NCI-H510A (cell line): ENCODE measurements around the gene NOP16.

Experiments used
- DNase-seq: peaks from one replicate; lab custom pipeline; 2025; lab: John Stamatoyannopoulos, UW

NOP16 gene

DNA sequence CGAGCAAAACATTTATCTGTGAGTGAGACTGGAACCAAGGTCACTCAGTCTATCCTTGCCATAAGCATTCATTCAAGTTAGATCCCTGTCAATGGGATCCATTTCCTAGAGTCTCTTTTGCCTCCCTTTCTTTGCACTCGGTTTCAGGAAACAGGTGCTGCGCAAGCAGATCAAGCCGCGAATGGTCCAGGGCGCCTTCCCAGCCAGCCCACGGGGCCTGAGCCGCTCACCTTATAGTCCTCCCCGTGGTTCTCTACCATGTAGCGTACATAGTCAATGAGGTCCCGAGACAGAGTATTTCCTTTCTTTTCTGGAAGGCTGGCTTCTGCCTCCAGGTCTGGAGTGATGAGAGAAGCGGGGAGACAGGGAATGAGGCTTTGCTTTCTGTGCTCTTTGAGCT lies 3.4 kb downstream of the NOP16 start:
- DNase-seq, result no peak

DNA sequence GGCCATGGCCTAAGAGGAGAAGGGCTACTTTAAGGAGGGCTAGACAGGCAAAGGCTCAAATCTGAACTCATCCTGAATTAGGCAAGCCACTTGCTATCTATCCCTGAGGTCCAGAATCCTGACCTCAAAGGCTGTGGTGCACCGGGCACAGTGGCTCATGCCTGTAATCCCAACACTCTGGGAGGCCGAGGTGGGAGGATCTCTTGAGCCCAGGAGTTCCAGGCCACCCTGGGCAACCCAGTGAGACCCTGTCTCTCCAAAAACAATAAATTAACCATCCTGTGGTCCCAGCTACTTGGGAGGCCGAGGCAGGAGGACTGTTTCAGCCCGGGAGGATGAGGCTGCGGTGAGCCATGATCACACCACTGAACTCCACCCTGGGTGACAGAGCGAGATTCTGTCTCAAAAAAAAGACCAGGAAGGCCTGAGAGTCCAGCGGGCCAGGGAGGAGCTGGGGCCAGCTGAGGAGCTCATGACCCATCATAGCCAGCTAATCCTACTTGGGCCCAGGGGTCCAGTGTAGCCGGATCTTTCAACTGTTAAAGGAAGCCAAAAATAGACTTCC lies 4.0 kb downstream of the NOP16 start:
- no peak for DNase-seq

DNA sequence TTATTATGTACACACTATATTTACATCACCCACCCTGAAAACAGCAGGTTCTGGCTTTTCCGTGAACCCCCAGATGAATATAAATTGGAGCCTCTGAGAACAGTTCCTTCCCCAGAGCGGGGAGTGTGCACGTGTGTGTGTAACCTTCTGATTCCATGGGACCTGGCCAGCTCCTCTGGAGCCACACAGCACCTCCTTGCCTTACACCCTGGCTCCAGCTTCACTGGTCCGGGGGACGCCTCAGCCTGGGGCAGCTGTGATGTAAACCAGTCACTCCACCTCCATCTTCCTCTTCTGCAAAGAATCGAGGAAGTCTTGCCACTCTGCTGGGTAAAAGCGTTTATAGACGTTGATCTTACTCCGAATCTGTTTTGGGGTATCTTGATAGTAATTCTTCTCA lies 4.4 kb downstream of the NOP16 start:
- no peak for DNase-seq

DNA sequence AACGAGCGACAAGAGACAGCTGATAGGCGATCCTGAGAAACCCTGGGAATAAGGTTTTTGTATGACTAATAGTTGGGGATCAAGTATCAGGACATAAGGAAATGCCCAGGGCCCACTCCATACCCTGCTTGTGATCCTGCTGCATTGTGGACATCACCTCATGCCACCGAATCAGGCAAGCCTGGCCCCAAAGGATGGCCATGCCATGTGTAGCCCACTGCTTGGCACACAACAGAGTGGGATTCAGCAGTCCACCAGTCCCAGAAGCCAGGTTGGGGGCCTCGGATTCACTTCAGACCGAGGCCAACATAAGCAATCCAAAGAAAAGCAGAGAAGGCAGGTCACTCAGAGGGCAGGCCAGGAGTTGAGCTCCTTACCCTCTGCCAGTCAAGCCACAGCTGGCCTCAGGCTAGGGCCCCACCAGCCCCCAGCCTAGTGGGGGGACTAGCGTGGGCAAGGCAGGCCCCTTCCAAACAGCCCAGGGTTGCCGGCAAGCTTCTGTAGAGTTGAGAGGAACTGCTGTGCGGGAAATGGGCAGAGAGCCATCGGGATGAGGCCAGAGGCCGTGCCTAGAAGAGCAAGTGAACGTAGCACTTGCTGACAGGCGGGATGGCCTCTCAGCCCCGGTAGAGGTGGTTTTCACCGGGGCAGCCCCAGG lies 5.0 kb downstream of the NOP16 start:
- DNase-seq, result no peak

DNA sequence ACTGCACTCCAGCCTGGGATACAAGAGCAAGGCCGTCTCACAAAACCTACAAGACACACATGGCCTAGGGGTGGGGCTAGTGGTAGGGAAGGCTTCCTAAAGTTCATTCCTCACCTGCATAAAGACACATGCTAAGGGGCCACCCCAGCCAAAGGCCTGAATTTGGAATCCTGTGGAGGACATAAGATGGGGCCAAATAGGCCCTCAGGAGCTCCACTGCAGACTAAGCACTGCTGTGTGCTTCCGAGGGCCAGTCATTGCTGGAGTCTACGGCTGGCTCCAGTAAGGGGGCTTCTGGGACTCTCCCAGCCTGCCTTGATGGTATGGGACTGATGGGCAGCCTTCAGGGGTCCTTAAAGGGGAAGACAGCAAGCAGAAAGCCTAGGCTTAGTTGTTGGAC lies 5.7 kb downstream of the NOP16 start:
- no peak for DNase-seq

DNA sequence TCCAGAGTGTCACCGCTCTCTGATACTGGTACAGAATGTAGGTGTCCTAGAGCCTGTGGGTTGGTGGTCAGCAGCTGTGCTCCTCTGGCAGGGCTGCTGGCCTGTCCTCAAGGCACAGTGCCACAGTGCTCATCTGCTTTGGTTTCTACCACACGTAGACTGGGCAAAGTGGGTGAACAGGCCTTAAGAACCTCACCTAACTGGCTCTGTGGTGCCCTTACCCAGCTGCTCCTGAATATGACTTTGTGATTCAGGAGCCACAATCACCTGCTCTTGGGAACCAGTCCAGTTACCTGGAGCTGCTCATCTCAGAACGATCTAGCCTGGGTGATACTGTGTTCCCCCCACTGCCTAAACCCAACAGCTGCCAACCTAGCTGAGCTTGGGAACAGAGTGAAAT lies 6.4 kb downstream of the NOP16 start:
- no peak for DNase-seq

DNA sequence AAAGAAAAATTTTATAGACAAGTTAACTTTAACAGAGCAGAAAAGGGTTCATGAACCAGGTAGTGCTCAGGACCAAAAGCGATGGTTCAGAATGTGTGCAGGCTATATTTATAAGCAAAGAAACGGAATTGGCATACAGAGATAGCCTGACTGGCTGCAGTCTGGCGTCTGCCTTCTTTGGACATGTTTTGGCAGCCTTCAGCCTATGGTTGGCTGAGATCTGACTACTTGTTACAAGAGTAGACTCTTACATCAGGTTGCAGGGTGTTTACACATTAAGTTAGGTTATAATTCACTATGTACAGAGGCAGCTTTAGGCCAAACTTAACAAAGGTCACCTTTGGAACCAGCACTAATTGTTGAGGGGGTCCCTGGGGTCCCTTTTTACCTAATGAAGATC lies 7.0 kb downstream of the NOP16 start:
- DNase-seq, result no peak

DNA sequence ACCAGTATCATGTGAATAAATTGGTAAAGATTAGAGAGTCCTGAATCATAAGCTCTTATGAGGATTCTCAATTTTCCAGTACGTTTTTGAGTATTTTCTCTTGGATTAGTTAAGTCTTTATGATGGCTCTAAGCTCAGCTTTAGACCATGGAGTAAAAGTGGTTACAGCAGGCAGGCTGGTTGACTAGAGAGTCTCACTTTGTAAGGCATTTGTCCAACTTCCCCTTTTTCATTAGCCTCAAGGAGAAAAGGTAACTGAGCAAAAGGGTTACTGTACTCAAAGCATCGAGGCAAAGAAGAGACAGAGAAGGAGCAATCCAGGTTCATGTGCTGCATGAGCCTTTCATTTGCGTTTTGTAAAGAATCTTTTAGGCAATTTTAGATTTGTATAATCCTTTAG lies 8.5 kb downstream of the NOP16 start:
- no peak for DNase-seq

DNA sequence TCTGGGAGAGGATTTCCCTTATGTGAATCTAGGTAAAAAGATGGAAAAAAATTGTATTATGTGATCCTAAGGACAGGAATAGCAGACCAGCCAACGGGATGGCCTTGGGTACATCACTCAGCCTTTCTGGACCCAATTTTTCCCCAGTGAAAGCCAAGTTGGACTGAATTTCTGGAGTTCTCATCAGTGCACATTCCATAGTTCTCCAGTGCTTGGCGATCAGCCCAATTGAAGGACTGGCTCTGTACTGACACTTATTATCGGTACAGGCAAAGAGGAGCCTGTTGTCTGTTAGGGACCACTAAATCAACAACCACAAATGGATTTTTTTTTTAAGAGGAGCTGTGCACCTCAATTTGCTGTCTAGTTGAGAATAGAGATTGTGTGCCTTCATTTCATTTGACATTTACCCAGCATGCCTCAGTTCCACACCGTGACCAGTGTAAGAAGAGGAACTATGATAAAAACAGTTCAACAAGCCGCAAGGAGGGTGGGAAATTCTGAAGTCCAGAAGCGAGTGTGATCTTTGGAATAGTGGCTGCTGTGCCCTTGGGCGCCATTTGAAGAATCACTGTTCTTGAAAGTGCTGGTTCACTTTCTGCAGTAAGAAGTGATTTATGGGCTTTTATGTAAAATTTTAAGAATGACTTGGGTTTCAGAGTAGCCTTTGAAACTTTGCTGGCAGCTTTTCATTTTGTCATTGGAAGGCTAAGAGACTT lies 15.1 kb downstream of the NOP16 start:
- no peak for DNase-seq

DNA sequence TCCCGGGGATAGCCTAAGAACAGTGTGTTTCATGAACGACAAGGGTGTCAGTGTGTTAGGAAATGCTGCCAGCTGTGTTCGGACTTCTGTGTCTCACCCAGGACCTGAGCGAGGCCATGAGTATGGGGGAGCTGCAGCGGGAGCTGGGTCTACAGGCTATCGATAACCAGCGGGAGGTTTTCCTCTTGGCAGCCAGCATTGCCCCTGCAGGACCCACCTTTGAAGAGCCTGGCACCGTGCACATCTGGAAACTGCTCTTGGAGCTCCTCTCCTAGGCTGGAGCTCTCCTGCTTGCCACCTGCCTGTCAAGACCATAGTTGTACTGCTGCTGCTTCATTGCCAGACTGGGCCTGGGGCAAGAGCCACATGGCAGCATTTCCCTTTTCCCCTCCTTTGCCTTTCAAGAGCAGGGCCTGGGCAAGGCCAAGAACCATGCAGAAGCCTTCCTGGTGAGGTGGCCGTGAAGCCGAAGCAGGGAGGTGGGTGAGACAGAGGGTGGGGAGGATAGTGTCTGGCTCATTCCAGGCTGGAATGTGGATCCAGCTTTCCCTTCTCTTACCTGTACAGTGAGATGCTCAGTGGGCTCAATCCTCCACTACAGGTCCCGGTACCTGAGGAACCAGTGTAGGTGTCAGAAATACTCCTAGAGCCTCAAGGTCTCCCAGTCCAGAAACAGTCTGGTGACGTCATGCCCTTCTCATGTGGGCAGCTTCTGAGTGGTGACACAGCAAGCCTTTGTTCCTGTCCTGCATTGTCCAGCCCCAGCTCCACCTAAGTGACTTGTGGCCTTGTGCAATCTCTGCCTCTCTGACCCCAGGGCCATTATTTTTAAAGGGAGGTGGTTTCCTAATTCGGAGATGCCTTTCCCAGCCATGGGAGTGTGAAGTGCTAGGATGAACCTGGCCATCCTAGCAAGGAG lies 16.5 kb downstream of the NOP16 start:
- DNase-seq, result no peak

DNA sequence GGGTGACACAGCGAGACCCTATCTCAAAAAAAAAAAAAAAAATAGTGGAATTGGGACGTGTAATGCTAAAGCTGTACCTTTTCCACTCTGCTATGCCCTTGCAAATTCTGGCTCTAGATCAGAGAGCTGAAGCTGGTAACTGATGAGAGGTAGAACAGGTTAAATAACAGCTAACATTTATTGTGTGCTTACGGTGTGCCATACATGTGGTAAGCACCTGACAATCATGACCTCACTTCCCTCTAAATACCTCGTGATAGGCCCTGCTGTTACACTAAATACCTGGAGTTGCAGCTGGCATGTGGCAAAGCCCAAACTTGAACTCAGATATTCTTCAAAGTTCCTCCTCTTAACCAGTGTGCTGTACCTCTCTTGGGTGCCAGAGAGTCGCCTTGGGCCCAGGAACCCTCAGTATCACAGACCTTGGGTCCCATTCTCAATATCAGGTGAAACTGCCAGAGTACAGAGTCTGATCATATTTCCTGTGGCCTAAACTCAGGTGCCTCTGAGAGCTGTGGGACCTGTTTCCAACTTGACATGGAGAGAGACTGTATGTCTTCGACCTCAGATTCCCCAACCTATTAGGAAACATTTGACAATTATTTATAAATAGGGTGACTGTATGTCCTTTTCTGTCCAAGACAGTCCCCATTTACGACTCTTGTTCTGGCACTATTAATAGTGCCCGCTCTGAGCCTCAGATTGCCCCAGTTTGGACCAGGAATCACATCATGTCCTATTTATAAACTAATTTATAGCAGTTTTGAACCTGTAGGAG lies 18.3 kb downstream of the NOP16 start:
- DNase-seq, result no peak

DNA sequence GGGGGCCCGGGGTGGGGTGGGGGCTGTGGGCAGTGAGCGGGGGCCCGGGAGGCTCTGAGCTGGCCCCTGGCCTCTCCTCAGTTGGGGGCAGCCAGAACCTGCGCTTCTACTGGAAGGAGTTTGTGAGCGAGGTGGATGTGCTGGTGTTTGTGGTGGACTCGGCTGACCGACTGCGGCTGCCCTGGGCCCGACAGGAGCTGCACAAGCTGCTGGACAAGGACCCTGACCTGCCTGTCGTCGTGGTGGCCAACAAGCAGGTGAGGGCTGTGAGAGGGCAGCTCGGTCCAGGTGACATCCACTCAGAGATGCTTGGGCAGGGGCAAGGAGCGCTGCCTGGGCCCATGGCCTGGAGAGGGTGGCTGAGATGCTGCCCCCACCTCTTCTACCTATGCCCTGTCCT lies 19.7 kb downstream of the NOP16 start:
- DNase-seq, result no peak

DNA sequence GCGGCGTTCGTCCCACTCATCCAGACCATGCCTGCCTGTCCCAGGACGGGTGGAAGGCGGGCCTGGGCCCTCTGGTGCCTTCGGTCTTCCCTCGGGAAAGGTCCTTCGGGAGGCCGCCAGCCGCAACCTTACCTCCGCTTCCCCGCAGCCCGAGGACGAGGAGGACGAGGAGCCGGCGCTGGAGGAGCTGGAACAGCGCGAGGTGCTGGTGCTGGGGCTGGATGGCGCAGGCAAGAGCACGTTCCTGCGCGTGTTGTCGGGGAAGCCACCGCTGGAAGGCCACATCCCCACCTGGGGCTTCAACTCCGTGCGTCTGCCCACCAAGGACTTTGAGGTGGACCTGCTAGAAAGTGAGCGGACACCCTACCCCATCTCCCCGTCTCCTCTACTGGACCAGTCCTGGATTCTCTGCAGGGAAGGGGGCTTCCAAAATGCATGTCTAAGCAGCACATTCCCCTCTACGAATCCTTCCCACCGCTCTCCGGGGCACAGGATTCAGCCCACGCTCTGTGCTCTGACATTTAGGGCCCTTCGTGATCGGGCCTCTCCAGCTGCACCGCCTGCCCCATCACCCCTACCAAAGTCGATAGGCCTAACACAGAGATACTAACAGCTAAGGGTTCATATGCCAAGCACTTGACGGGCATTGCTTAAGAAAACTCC lies 22.0 kb downstream of the NOP16 start:
- no peak for DNase-seq

DNA sequence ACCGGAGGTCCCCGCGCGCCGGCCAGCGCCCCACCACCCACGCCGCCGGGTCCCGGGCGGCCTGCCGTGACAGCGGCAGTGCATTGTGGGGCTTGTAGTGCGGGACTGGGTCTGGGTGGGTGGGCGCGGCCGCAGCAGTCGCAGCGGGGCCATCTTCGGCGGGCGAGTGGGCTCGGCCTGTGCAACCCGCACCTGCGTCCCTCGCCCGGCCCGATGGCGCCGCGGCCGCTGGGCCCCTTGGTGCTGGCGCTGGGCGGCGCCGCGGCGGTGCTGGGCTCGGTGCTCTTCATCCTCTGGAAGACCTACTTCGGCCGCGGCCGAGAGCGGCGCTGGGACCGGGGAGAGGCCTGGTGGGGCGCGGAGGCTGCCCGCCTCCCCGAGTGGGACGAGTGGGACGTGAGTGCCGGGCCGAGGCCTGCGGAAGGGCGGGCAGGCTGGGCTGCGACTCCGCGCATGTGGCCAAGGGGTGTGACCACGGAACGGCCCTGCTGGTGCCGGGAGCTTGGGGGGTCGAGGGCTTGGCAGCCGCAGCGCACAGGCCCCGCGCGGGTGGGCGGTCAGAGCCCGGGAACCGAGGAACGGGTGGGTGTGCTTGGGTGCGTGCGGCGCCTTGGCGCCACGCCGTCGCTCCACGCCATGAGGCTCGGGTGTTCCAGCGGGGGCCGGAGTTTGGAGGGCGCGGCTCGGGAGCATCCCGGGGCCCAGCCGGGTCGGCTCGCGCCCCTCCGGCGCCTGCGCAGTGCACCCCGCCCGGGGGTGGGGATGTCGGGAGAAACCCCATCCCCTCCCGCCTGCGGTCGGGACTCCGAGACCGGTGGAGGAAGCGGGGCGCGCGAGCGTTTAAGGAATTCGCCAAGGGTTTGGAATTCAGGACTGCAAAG lies 22.8 kb downstream of the NOP16 start, which contains the start of gene ARL10:
TSS of gene ARL10 (plus strand) at position 137 of the 881 bp plus-strand sequence. CDS start at position 214, 77 bp downstream.
- no peak for DNase-seq

DNA sequence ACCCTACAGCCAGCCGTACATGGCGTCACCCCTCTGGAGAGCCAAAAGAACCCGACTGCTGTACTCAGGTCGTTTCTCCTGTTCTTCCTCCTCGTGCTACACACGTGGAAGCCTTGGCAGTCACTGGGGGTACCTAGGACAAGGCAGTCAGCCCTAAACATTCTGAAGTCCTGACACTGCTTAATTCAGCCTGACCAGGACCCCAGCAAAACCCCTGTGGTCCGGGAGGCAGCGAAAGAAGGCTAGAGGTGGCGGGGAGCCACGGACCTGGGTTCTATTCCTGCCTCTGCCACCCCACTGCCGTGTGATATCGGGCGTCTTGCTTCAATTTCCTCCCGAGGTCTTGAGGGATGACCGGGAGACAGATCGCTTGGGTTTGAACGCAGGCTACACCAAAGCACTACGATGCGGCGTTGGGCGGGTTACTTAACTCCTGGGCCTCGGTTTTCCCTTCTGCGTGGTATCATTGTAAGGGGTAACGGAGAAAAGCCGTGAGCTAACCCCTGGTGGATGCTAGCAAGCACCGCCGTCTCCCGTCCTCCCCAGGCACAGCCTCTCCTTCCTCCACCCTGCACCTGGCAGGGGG lies 23.5 kb downstream of the NOP16 start:
- DNase-seq, result no peak

DNA sequence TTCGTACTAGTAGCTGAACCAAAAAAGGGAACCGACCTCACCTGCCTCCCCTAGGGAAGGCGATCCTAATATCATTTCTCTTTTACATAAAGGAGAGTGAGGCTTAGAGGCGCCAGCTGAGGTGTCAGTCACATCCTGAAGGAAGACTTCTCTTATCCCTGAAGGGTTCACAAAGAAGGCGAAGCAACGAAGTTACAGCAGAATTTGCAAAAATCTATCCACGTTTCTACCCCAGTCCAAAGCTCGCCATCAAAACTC lies 26.2 kb downstream of the NOP16 start:
- no peak for DNase-seq

DNA sequence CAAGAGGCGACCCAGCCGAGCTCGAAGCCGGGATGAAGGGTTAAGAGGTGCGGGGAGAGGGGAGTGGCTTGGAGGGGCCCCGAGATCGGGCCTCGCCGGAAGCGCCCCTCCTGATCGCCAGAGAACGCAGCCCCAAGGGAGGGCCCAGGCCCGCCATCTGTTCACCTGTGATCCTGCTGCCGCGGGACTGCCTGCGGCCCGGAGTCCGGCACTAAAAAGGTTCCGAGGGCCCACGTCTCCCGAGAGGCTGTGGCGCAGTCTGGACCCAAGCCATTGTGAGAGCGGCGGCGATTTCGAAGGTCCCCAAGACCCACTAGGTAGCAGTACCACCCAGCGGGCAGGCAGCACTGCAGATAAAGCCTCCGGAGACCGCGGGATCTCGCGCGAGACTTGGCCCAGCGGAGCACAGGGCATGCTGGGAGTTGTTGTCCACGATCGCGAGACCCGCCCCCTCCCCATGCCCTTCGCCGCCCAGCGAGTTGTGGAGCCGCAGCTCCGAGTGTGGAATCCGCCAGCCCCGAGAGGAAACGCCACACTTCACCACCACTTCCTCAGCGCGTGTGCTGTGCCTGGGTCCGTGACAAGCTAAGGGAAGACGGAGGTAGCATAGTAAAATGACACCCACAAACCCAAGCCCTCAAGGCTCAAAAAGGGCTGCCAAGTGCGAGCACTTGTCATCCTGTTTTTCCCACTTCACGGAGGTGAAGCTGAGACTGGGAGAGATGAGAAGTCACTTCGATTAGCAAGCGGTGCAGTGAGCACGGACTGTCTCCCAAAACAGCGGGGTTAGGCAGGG lies 26.8 kb downstream of the NOP16 start, which contains the start of gene KIAA1191:
TSS of gene KIAA1191 (minus strand) at position 328 of the 796 bp plus-strand sequence. CDS start 2,256 bp downstream, outside the sequence.
- DNase-seq, result peak; percentile 65

DNA sequence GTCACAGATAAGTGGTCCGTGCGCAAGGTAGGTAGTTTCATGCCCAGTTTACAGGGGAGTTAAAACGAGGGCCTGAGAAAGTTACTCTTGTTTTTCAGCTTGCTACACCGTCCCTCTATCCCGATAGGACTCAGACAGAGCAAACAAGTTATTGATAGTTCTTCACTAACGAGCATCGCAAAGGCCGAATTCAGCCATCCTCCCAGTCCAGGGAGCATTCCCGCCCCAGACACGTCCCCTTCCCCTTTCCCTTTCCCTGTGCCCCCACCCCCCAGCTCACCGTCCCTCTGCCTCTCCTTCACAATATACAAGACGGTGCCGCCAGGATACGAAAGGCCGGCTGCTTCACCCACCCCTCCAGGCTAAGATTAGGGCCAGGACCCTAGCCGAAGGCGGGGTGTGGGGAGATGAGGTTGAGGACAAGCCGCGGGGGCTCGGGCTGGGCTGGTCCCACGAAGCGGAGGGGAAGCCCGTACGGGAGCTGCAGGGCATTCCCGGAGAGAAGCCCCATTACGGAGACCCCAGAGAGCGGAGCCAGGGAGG lies 27.4 kb downstream of the NOP16 start:
- no peak for DNase-seq

DNA sequence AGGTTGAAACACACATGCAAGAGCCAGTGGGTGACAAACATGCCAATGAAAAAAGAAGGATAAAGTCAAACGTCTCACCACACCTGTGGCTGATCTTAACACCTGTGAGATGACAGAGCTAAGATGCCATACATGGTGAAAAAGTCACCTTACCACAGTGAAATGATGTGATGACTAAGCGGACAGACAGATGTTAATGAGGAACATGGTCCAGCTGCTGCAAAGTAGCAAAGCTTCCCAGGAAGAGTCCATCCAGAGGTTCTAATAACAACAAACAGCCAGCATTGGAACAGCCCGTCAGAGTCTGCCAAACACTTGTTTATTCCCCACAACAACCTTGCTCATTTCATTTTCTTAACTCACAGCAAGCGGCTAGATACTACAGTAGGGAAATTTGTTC lies 28.7 kb downstream of the NOP16 start:
- DNase-seq, result no peak
